ENCODE results near the gene ZNF142. TPM values are rescaled to one million over a fixed set of nuclear protein-coding genes. Genes with fewer than 3 reads are reported as not detected.

The ZNF142 gene
- total and polyA plus RNA-seq, 9 of the 15 experiments (the other 6 are each of a cell fraction or from before 2014, with no cell fraction given) = 0.50 to 26.1 (median 4.5) TPM

DNA sequence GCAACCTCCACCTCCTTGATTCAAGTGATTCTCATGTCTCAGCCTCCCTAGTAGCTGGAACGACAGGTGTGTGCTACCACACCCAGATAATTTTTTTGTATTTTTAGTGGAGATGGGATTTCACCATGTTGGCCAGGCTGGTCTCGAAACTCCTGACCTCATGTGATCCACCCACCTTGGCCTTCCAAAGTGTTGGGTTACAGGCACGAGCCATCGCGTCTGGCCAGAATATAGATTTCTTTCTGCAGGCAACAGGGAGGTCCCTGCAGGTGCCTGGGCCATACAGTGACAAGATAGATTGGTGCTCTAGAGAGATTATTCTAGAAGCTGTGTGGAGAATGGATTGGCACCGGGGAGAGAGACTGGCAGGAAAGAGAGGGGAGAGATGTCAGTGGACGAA is 38.4 kb downstream of the ZNF142 start (continued):
- TF ChIP-seq, protein P1, sequence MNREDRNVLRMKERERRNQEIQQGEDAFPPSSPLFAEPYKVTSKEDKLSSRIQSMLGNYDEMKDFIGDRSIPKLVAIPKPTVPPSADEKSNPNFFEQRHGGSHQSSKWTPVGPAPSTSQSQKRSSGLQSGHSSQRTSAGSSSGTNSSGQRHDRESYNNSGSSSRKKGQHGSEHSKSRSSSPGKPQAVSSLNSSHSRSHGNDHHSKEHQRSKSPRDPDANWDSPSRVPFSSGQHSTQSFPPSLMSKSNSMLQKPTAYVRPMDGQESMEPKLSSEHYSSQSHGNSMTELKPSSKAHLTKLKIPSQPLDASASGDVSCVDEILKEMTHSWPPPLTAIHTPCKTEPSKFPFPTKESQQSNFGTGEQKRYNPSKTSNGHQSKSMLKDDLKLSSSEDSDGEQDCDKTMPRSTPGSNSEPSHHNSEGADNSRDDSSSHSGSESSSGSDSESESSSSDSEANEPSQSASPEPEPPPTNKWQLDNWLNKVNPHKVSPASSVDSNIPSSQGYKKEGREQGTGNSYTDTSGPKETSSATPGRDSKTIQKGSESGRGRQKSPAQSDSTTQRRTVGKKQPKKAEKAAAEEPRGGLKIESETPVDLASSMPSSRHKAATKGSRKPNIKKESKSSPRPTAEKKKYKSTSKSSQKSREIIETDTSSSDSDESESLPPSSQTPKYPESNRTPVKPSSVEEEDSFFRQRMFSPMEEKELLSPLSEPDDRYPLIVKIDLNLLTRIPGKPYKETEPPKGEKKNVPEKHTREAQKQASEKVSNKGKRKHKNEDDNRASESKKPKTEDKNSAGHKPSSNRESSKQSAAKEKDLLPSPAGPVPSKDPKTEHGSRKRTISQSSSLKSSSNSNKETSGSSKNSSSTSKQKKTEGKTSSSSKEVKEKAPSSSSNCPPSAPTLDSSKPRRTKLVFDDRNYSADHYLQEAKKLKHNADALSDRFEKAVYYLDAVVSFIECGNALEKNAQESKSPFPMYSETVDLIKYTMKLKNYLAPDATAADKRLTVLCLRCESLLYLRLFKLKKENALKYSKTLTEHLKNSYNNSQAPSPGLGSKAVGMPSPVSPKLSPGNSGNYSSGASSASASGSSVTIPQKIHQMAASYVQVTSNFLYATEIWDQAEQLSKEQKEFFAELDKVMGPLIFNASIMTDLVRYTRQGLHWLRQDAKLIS (CRISPR knock-in tag; IDR thresholded peaks at IDR 0.05) = no peak
- TF ChIP-seq MCM5 (IDR thresholded peaks at IDR 0.05; ENCODE audit: low read depth) = no peak
- TF ChIP-seq ZNF699 (CRISPR knock-in tag; IDR thresholded peaks at IDR 0.05; ENCODE audit: insufficient replicate concordance) = no peak
- TF ChIP-seq, protein P2, sequence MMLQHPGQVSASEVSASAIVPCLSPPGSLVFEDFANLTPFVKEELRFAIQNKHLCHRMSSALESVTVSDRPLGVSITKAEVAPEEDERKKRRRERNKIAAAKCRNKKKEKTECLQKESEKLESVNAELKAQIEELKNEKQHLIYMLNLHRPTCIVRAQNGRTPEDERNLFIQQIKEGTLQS (IDR thresholded peaks at IDR 0.05) = no peak
- TF ChIP-seq, protein P2 (CRISPR knock-in tag; conservative IDR thresholded peaks at IDR 0.05) = no peak
- TF ChIP-seq ZNF133 (CRISPR knock-in tag; IDR thresholded peaks at IDR 0.05) = no peak

Data from K562 (cell line).